Measurements from ENCODE around the gene GALNT15. TPM values are rescaled to one million over a fixed set of nuclear protein-coding genes. Genes with fewer than 3 reads are reported as not detected.

The GALNT15 gene
- total and polyA plus RNA-seq, 2 of the 4 experiments (the other 2 are of a cell fraction) = 12.8 to 19.7 TPM

DNA sequence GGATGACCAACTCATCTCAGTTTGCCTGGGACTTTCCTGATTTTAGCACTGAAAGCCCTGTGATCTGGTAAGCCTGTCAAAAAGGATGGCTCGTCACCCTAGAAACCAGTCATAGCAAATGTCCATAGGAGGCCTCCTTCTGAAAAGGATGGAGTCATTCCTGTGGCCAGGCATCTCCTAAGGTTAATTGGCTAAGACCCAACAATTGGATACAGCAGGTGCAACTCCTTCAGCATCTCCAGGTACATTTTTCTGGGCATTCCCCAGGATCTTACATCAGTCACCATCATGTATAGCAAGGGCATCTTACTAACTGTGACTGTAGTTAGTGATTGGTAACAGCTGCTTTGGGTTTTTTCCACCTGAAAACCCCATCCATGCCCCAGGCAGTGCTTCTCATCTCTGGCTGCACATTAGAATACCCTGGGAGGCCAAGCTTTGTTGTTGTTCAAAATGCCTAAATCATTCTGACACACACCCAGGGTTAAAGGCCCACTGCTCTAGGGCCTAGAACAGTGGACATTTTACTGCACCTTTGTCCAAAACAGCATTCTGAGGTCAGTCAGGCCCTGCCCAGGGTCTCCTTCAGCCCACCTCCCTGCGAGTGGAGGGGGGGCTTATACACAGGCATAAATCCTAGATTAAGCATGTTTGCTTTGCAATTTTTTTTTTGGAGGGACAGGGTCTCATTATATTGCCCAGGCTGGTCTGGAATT is 28.3 kb upstream of the GALNT15 start:
- H3K4me1 ChIP-seq (ENCODE audit: control insufficient read depth, insufficient read depth, low read length) = peaks cover 13% of the 10 kb centered on the region
- H3K27me3 ChIP-seq (ENCODE audit: control insufficient read depth, insufficient read depth, low read length) = no peaks in the 10 kb centered on the region
- DNase-seq = no peak
- TF ChIP-seq CEBPB (IDR thresholded peaks at IDR 0.05; ENCODE audit: low read depth, low read length) (no peak), ELK1 (IDR thresholded peaks at IDR 0.05; ENCODE audit: borderline replicate concordance, low read depth, low read length) (no peak), CHD1 (IDR thresholded peaks at IDR 0.05; ENCODE audit: low read depth, low read length) (no peak), SMC3 (IDR thresholded peaks at IDR 0.05; ENCODE audit: low read depth, low read length) (no peak), BHLHE40 (IDR thresholded peaks at IDR 0.05; ENCODE audit: low read depth, low read length) (no peak), RAD21 (IDR thresholded peaks at IDR 0.05; ENCODE audit: low read length) (no peak), NFE2L2 (IDR thresholded peaks at IDR 0.05; ENCODE audit: low read depth, low read length) (no peak), MAFK (IDR thresholded peaks at IDR 0.05; ENCODE audit: low read depth, low read length) (no peak), FOS (IDR thresholded peaks at IDR 0.05; ENCODE audit: low read depth, low read length) (no peak), RFX5 (IDR thresholded peaks at IDR 0.05; ENCODE audit: low read depth, low read length) (no peak), RCOR1 (IDR thresholded peaks at IDR 0.05; ENCODE audit: insufficient replicate concordance, low read length) (no peak), USF2 (IDR thresholded peaks at IDR 0.05; ENCODE audit: low read depth, low read length) (no peak), MAZ (IDR thresholded peaks at IDR 0.05; ENCODE audit: borderline replicate concordance, low read depth, low read length) (no peak), POLR2A (IDR thresholded peaks at IDR 0.05; ENCODE audit: low read depth, low read length) (no peak), CTCF (conservative IDR thresholded peaks at IDR 0.05; ENCODE audit: low read depth, low read length) (no peak), MXI1 (IDR thresholded peaks at IDR 0.05; ENCODE audit: borderline replicate concordance, low read depth, low read length) (no peak)
- no peak overlapping the region for H2AK5ac ChIP-seq (ENCODE audit: low read depth, low read length)
- H4K20me1 ChIP-seq (ENCODE audit: insufficient read depth, low read length) = no peaks in the 10 kb centered on the region
- H3K4me2 ChIP-seq (ENCODE audit: low read depth, low read length) = no peak overlapping the region
- ChIA-PET CTCF (interaction anchor here (1.0 kb wide), 1 partner anchor 16 kb away, joined by 3 read pairs; no protein-coding TSS in a partner anchor), POLR2A (ENCODE audit: unreplicated experiment) (no interaction called here)
- H2BK120ac ChIP-seq (ENCODE audit: low read depth, low read length) = no peak overlapping the region
- no TSS peak for BruUV-seq (replicated peaks)
- H3K56ac ChIP-seq (ENCODE audit: extremely low read depth, insufficient read depth, low read length) = no peak overlapping the region
- H4K91ac ChIP-seq (ENCODE audit: insufficient read depth, low read depth, low read length) = no peak overlapping the region
- WGBS, 2 experiments (ENCODE audit: extremely low coverage in 2 of 2, insufficient read length in 1 of 2) = 100% methylated on average over 1 of the region's 2 CpGs; no CpG with 5 or more reads in 1 of the 2 experiments
- no peak overlapping the region for H3K27ac ChIP-seq (ENCODE audit: insufficient read depth, low read length)
- no peaks in the 10 kb centered on the region for H3K36me3 ChIP-seq (ENCODE audit: control insufficient read depth, insufficient read depth, low read length)
- H2BK5ac ChIP-seq (ENCODE audit: low read depth, low read length, poor library complexity, severe bottlenecking) = no peak overlapping the region
- in situ Hi-C loops (cut with MboI; ENCODE audit: low sequenced_read_pairs) (no loop called here), dilution Hi-C loops (cut with HindIII; ENCODE audit: low sequenced_read_pairs, unreplicated experiment) (no loop called here), intact Hi-C loops (cut with micrococcal nuclease) (no loop called here)
- no peak overlapping the region; the same call in 2 of the 3 replicates for H2BK15ac ChIP-seq (ENCODE audit: low read depth, low read length)
- H3K9me1 ChIP-seq (ENCODE audit: insufficient read depth, low read length) = peaks cover 6% of the 10 kb centered on the region
- H3K9me3 ChIP-seq (ENCODE audit: control insufficient read depth, insufficient read depth, low read length) = 0 out of 2 replicates have a peak, but pooled peaks cover 2% of the 10 kb centered on the region
- no peak overlapping the region for H3K14ac ChIP-seq (replicated peaks; ENCODE audit: low read depth, low read length)
- no peak overlapping the region for H3K4ac ChIP-seq (ENCODE audit: low read depth, low read length)
- H4K5ac ChIP-seq (ENCODE audit: low read depth, low read length) = no peak overlapping the region
- no peak overlapping the region for H3K9ac ChIP-seq (ENCODE audit: low read depth, low read length)
- H3K79me1 ChIP-seq (ENCODE audit: low read depth in 1 of 2, low read length in 2 of 2) = no peaks in the 10 kb centered on the region
- no peak overlapping the region for H4K8ac ChIP-seq (ENCODE audit: low read depth in 2 of 2, low read length in 2 of 2)
- no peak overlapping the region for H3K4me3 ChIP-seq (ENCODE audit: insufficient read depth, low read depth, low read length)
- ATAC-seq (ENCODE audit: low read depth) = no peak
- H3K23ac ChIP-seq (ENCODE audit: low read depth, low read length) = no peak overlapping the region
- H2AK9ac ChIP-seq (replicated peaks; ENCODE audit: low read depth, low read length, poor library complexity) = no peak overlapping the region
- no peak overlapping the region for H3K18ac ChIP-seq (ENCODE audit: low read depth, low read length)
- H2BK20ac ChIP-seq (ENCODE audit: low read depth, low read length) = no peak overlapping the region
- no peak overlapping the region for H2AFZ ChIP-seq (replicated peaks; ENCODE audit: low read length, poor library complexity)
